Type B pancreatic cell (in vitro differentiated cells): ENCODE results near the gene LRP11. TPM values are rescaled to one million over a fixed set of nuclear protein-coding genes. Genes with fewer than 3 reads are reported as not detected.
"Not testable (repeated sequence)": the region's sequence is repeated elsewhere in the genome, so short reads cannot be mapped to it uniquely, and the experiment has no call there.

Experiments used
- DNase-seq: peaks from one replicate; pipeline ENCODE4 v3.0.0; 2021; ENCODE audit warnings: mixed read lengths; ENCODE audit not compliant: unreplicated experiment; ENCODE audit errors: extremely low spot score
- H3K27ac Mint-ChIP-seq: 2 replicates; pipeline ENCODE4 v1.8.0; 2021; ENCODE audit warnings: mild to moderate bottlenecking, mixed read lengths
- H3K27me3 Mint-ChIP-seq: 2 replicates; pipeline ENCODE4 v1.8.0; 2021; ENCODE audit warnings: mixed read lengths
- H3K36me3 Mint-ChIP-seq: 2 replicates; pipeline ENCODE4 v1.8.0; 2021; ENCODE audit warnings: mixed read lengths
- H3K4me1 Mint-ChIP-seq: one replicate; pipeline ENCODE4 v1.8.0; 2021; ENCODE audit warnings: mixed read lengths; ENCODE audit not compliant: unreplicated experiment
- H3K4me3 Mint-ChIP-seq: 2 replicates; pipeline ENCODE4 v1.8.0; 2021; ENCODE audit warnings: mild to moderate bottlenecking, mixed read lengths
- H3K9me3 Mint-ChIP-seq: 2 replicates; pipeline ENCODE4 v1.8.0; 2021; ENCODE audit warnings: mixed read lengths
- total RNA-seq: library from RNA; stranded (reverse); gene quantifications from 2 replicates; pipeline ENCODE4 v1.2.1, GENCODE V29; 2021; ENCODE audit warnings: low replicate concordance
- TF ChIP-seq, protein P1 (sequence below): fragments of 200-600 bp; sonication (generic); conservative IDR thresholded peaks from 2 replicates; pipeline ENCODE4 v1.5.0; 2021; ENCODE audit warnings: antibody characterized with exemption, mild to moderate bottlenecking

The LRP11 gene
- total RNA-seq, 1 donor from 2014 or later = 56.6 TPM

DNA sequence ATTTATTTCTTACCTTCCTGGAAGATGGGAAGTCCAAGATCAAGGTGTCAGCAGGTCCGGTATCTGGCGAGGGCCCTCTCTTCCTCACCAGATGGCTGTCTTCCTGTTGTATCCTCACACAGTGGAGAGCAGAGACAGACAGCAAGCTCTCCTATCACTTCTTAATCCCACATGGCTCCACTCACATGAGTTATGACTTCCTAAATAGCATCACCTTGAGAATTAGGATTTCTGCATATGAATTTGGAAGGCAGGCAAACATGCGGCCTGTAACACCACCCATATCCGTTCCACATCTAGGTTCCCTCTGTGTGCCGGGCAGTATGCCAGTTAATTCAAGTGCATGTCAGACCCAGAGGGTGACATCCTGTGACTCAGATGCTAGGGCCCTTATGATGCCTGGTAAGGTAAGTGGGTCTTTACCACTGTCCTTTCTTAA is 31.7 kb upstream of the LRP11 start:
- DNase-seq = no peak
- peaks cover 43% of the 10 kb centered on the region for H3K27me3 Mint-ChIP-seq

DNA sequence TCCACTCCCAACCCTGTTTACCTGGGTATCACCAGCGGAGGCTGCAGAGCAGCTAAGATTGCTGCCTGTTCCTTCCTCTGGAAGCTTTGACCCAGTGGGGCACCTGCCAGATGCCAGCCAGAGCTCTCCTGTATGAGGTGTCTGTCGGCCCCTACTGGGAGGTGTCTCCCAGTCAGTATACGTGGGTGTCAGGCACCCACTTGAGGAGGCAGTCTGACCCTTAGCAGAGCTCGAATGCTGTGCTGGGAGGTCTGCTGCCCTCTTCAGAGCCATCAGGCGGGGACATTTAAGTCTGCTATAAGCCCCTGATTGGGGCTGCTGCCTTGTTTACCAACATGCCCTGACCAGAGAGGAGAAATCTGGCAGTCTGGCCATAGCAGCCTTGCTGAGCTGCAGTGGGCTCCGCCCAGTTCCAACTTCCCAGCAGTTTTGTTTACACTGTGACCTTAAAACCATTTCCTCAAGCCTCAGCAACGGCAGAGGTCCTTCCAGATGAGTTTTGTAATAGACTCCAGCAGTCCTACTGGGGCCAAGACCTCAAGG is 31.0 kb upstream of the LRP11 start:
- H3K27me3 Mint-ChIP-seq = peaks cover 42% of the 10 kb centered on the region
- DNase-seq = no peak
- H3K4me3 Mint-ChIP-seq = no peak overlapping the region
- no peak overlapping the region for H3K27ac Mint-ChIP-seq
- TF ChIP-seq, protein P1, sequence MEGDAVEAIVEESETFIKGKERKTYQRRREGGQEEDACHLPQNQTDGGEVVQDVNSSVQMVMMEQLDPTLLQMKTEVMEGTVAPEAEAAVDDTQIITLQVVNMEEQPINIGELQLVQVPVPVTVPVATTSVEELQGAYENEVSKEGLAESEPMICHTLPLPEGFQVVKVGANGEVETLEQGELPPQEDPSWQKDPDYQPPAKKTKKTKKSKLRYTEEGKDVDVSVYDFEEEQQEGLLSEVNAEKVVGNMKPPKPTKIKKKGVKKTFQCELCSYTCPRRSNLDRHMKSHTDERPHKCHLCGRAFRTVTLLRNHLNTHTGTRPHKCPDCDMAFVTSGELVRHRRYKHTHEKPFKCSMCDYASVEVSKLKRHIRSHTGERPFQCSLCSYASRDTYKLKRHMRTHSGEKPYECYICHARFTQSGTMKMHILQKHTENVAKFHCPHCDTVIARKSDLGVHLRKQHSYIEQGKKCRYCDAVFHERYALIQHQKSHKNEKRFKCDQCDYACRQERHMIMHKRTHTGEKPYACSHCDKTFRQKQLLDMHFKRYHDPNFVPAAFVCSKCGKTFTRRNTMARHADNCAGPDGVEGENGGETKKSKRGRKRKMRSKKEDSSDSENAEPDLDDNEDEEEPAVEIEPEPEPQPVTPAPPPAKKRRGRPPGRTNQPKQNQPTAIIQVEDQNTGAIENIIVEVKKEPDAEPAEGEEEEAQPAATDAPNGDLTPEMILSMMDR = no peak
- no peaks in the 10 kb centered on the region for H3K9me3 Mint-ChIP-seq
- H3K36me3 Mint-ChIP-seq = no peaks in the 10 kb centered on the region
- peaks cover 7% of the 10 kb centered on the region for H3K4me1 Mint-ChIP-seq

More for the DNA sequence above, 31.7 kb upstream of the LRP11 start:
- H3K36me3 Mint-ChIP-seq = no peaks in the 10 kb centered on the region
- TF ChIP-seq, protein P1 = no peak
- no peak overlapping the region for H3K27ac Mint-ChIP-seq
- H3K4me1 Mint-ChIP-seq = peaks cover 7% of the 10 kb centered on the region
- no peaks in the 10 kb centered on the region for H3K9me3 Mint-ChIP-seq
- H3K4me3 Mint-ChIP-seq = no peak overlapping the region

DNA sequence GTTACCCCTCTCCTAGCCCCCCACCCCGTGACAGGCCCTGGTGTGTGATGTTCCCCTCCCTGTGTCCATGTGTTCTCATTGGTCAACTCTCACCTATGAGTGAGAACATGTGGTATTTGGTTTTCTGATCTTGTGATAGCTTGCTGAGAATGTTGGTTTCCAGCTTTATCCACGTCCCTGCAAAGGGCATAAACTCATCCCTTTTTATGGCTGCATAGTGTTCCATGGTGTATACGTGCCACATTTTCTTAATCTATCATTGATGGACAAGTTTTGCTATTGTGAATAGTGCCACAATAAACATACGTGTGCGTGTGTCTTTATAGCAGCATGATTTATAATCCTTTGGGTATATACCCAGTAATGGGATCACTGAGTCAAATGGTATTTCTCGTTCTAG is 27.7 kb upstream of the LRP11 start:
- not testable (repeated sequence) for H3K9me3 Mint-ChIP-seq, H3K36me3 Mint-ChIP-seq, DNase-seq, H3K27ac Mint-ChIP-seq, H3K4me3 Mint-ChIP-seq
- H3K4me1 Mint-ChIP-seq = peaks cover 15% of the 10 kb centered on the region
- peaks cover 33% of the 10 kb centered on the region for H3K27me3 Mint-ChIP-seq

DNA sequence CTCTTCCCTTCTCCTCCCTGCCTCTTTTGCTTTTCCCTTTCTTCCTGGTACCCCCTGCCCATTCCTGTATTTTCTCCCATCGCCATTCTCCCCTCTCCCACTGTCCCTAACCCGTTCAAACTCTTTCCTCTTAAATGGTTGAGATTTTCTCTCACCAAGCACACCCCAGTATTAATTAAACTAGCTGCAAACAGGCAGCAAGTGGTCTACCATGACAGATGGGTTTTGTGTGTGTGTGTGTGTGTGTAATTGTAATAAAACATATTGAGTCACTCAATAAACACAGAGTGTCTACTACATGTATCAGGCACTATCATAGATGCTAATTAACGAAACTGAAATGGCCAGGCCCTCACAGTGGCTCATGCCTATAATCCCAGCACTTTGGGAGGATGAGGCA is 27.1 kb upstream of the LRP11 start:
- Mint-ChIP-seq H3K9me3 (peaks cover 5% of the 10 kb centered on the region), H3K27me3 (peaks cover 33% of the 10 kb centered on the region), H3K27ac (peak overlapping the region; percentile 15)

DNA sequence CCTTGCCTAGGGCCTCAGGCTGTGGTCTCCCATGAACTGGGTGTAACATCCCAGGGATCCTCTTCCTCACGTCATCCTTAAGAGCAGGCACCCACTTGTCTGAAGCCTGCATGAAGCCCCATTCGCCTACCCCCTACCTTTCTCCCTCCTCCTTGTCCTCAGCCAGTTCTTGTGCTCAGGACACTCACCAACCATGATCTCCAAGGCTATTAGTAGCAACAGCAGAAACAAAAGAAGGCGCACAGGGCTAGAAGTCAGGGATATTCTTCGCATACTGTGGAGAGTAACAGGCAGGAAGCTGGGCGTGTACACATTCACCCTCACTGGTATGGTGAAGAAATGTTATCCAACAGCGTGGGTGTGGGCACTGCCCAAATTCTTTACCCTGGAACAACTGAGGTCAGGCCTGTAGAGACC is 26.5 kb upstream of the LRP11 start:
- H3K27ac Mint-ChIP-seq = peak overlapping the region; percentile 62
- peaks cover 5% of the 10 kb centered on the region for H3K9me3 Mint-ChIP-seq
- peaks cover 33% of the 10 kb centered on the region for H3K27me3 Mint-ChIP-seq

More for the DNA sequence above, 27.1 kb upstream of the LRP11 start:
- TF ChIP-seq, protein P1 = no peak
- H3K4me3 Mint-ChIP-seq = no peak overlapping the region
- DNase-seq = no peak
- no peaks in the 10 kb centered on the region for H3K36me3 Mint-ChIP-seq
- peaks cover 15% of the 10 kb centered on the region for H3K4me1 Mint-ChIP-seq

DNA sequence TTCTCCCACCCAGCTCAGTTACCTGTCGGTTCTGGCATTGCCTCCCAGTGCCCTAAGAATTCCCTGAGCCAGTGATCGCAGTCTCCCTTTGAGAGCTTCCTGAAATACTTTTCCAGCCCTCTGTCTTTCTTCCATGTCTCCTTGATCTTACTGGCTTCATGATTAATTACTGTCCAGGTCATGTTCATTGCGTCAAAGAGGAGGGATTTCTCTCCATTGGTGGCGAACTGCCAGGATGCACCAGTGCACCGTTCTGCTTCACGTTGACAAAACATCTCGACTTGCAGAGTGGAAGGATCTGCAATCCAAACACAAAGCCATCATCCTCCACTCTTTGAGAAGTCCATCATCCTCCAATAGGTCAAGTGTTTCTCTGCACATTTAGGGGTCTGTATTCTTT is 25.2 kb upstream of the LRP11 start:
- no peak for DNase-seq
- no peaks in the 10 kb centered on the region for H3K36me3 Mint-ChIP-seq
- peak overlapping the region; percentile 41 for H3K27ac Mint-ChIP-seq
- peaks cover 5% of the 10 kb centered on the region for H3K9me3 Mint-ChIP-seq
- H3K4me1 Mint-ChIP-seq = peaks cover 8% of the 10 kb centered on the region
- no peak overlapping the region for H3K4me3 Mint-ChIP-seq
- peaks cover 35% of the 10 kb centered on the region for H3K27me3 Mint-ChIP-seq
- TF ChIP-seq, protein P1 = no peak

More for the DNA sequence above, 26.5 kb upstream of the LRP11 start:
- DNase-seq = no peak
- Mint-ChIP-seq H3K4me1 (peaks cover 12% of the 10 kb centered on the region), H3K4me3 (no peak overlapping the region), H3K36me3 (no peaks in the 10 kb centered on the region)
- TF ChIP-seq, protein P1 = no peak
